GM12878 (cell line): Measurements from ENCODE around the gene FLT1. TPM values are rescaled to one million over a fixed set of nuclear protein-coding genes. Genes with fewer than 3 reads are reported as not detected.
A peak's percentile ranks its signal among the peaks of the same experiment; 100 is the strongest.

Experiments used
- ATAC-seq: fragments of 200-7000 bp; cut with Tn5 transposase; 3 replicates; pipeline ENCODE4 v1.9.1; 2020; ENCODE audit warnings: mild to moderate bottlenecking, moderate library complexity
- BruUV-seq: library from RNA; stranded (reverse); fragments of 400-500 nt; replicated peaks from 2 replicates; lab custom pipeline; 2021; lab: Mats Ljungman, UMichigan
- CTCF ChIA-PET: fragments of 300-600 bp; sonication (Branson Sonifier 250); formaldehyde crosslinking; extraction: SDS; loops from one replicate; lab custom pipeline; 2021; ENCODE audit warnings: inconsistent platforms; lab: Yijun Ruan, JAX
- POLR2A ChIA-PET: fragments of 350-600 bp; formaldehyde crosslinking; extraction: SDS; loops from one replicate; lab custom pipeline; 2021; ENCODE audit warnings: inconsistent platforms; lab: Charles Lee
- RAD21 ChIA-PET: fragments of 300-600 bp; sonication (Branson Sonifier 250); formaldehyde crosslinking; loops from one replicate; lab custom pipeline; 2023; ENCODE audit warnings: antibody characterized with exemption; ENCODE audit not compliant: unreplicated experiment; lab: Charles Lee
- SMC1A ChIA-PET: fragments of 300-600 bp; sonication (Branson Sonifier 250); formaldehyde crosslinking; loops from one replicate; lab custom pipeline; 2023; ENCODE audit not compliant: unreplicated experiment, uncharacterized antibody; lab: Charles Lee
- DNase-seq: peaks from one replicate; pipeline ENCODE4 v3.0.0-alpha.2; 2011; ENCODE audit warnings: low read depth, low spot score
- FAIRE-seq: peaks from 3 replicates; lab custom pipeline; 2011; peaks lifted over from hg19 to GRCh38; lab: Jason Lieb, UNC
- H2AFZ ChIP-seq: 2 replicates; pipeline ENCODE4 v1.6.0; 2011; ENCODE audit warnings: low read depth, low read length, control low read depth; ENCODE audit not compliant: control insufficient read depth
- H3K27ac ChIP-seq: 2 replicates; pipeline ENCODE4 v1.5.1; 2011; ENCODE audit warnings: control low read depth; ENCODE audit not compliant: control insufficient read depth, insufficient read depth
- H3K27me3 ChIP-seq, 2 experiments: replicated peaks in 1 of 2; 2 replicates each; pipeline versions ENCODE4 v1.6.0 to v1.6.1; 2011; ENCODE audit warnings: low read length in 1 of 2; ENCODE audit not compliant: control insufficient read depth in 2 of 2, insufficient read depth in 2 of 2
- H3K36me3 ChIP-seq, 2 experiments: 2 replicates each; pipeline ENCODE4 v1.5.1; 2011; ENCODE audit warnings: low read length in 1 of 2; ENCODE audit not compliant: control insufficient read depth in 2 of 2, insufficient read depth in 2 of 2
- H3K4me1 ChIP-seq: 2 replicates; pipeline ENCODE4 v1.6.1; 2011; ENCODE audit warnings: mild to moderate bottlenecking, low read length, moderate library complexity, mixed read lengths; ENCODE audit not compliant: control insufficient read depth, insufficient read depth
- H3K4me2 ChIP-seq: 2 replicates; pipeline ENCODE4 v1.6.0; 2011; ENCODE audit warnings: control low read depth; ENCODE audit not compliant: control insufficient read depth, insufficient read depth
- H3K4me3 ChIP-seq: fragments of 200-600 bp; sonication (generic); 2 replicates; pipeline ENCODE4 v1.5.1; 2016
- H3K79me2 ChIP-seq: 2 replicates; pipeline ENCODE4 v1.6.0; 2011; ENCODE audit warnings: low read length; ENCODE audit not compliant: control insufficient read depth, insufficient read depth
- H3K9ac ChIP-seq: 2 replicates; pipeline ENCODE4 v1.8.0; 2011; ENCODE audit warnings: low read length, control low read depth, mixed read lengths; ENCODE audit not compliant: control insufficient read depth, insufficient read depth
- H3K9me3 ChIP-seq: replicated peaks from 3 replicates; pipeline ENCODE4 v1.5.1; 2011; ENCODE audit warnings: mild to moderate bottlenecking, low read length; ENCODE audit not compliant: control insufficient read depth, insufficient read depth
- H4K20me1 ChIP-seq: 2 replicates; pipeline ENCODE4 v1.6.0; 2011; ENCODE audit not compliant: control insufficient read depth, insufficient read depth
- EED ChIP-seq: sonication (generic); IDR thresholded peaks from 2 replicates; pipeline ENCODE4 v1.6.1; 2016; ENCODE audit warnings: antibody characterized with exemption, low read depth
- IKZF1 ChIP-seq: fragments of 450-650 bp; conservative IDR thresholded peaks from 2 replicates; pipeline ENCODE4 v1.6.1; 2017; ENCODE audit warnings: antibody characterized with exemption, mild to moderate bottlenecking
- IKZF2 ChIP-seq, 2 experiments: fragments of 450-650 bp; IDR thresholded peaks; 2 replicates each; pipeline ENCODE4 v1.6.1; 2017; ENCODE audit warnings: mild to moderate bottlenecking in 2 of 2, moderate library complexity in 2 of 2
- KAT2A ChIP-seq: conservative IDR thresholded peaks from 2 replicates; pipeline ENCODE4 v1.6.1; 2011; ENCODE audit warnings: low read depth, low read length; ENCODE audit not compliant: control insufficient read depth
- MEF2B ChIP-seq: fragments of 450-650 bp; IDR thresholded peaks from 2 replicates; pipeline ENCODE4 v1.6.1; 2018; ENCODE audit warnings: mild to moderate bottlenecking, moderate library complexity; ENCODE audit not compliant: partially characterized antibody, poor library complexity, severe bottlenecking
- NR2C2 ChIP-seq: IDR thresholded peaks from 2 replicates; pipeline ENCODE4 v1.6.1; 2011; ENCODE audit warnings: borderline replicate concordance, low read depth; ENCODE audit not compliant: control insufficient read depth, insufficient read length
- RELB ChIP-seq: fragments of 450-650 bp; IDR thresholded peaks from 2 replicates; pipeline ENCODE4 v1.6.1; 2017; ENCODE audit warnings: low read depth, mild to moderate bottlenecking, moderate library complexity
- RUNX3 ChIP-seq: IDR thresholded peaks from 2 replicates; pipeline ENCODE4 v1.6.1; 2012; ENCODE audit warnings: low read length, inconsistent platforms
- SPI1 ChIP-seq: IDR thresholded peaks from 2 replicates; pipeline ENCODE4 v1.6.1; 2011; ENCODE audit warnings: low read depth, mild to moderate bottlenecking, low read length, moderate library complexity, borderline replicate concordance; ENCODE audit not compliant: insufficient read depth
- SRF ChIP-seq, 2 experiments: IDR thresholded peaks; 2 replicates each; pipeline ENCODE4 v1.6.1; 2011; ENCODE audit warnings: low read depth in 2 of 2, low read length in 2 of 2, mild to moderate bottlenecking in 1 of 2, moderate library complexity in 1 of 2
- TCF3 ChIP-seq: IDR thresholded peaks from 2 replicates; pipeline ENCODE4 v1.6.1; 2012; ENCODE audit warnings: low read depth, mild to moderate bottlenecking, low read length, borderline replicate concordance; ENCODE audit not compliant: insufficient read depth
- WGBS: methylation state at CpG from one replicate; pipeline ENCODE4 v1.1.6; 2016; ENCODE audit warnings: low lambda C conversion rate; ENCODE audit not compliant: insufficient replicate concordance, insufficient coverage; ENCODE audit errors: missing lambda C conversion rate; 5-methylcytosine and 5-hydroxymethylcytosine counted together
- in situ Hi-C: fragments of 300-500 bp; cut with MboI; formaldehyde crosslinking; loops from 9 replicates; pipeline ENCODE4 v1.14.3; 2018; ENCODE audit warnings: mixed read lengths
- intact Hi-C: fragments of 100-400 bp; cut with micrococcal nuclease; formaldehyde crosslinking; loops from one replicate; pipeline ENCODE4 v1.14.2; 2022; ENCODE audit not compliant: unreplicated experiment
- polyA plus RNA-seq, 11 experiments: library from polyadenylated mRNA; depleted of rRNA in 4 of 11; unstranded in 6 of 11; stranded (reverse) in 5 of 11; fragments of >200 nt; fragmentation: Nextera tagmentation in 4 of 11; fragmentation: Illumina TruSeq in 1 of 11; extraction: Ambion mirVana in 4 of 11; extraction: Trizol in 1 of 11; gene quantifications; 1 replicate in 1 of 11; 2 replicates in 10 of 11; pipeline versions ENCODE4 v1.2.1 to v1.2.3, GENCODE V29; 2011 to 2016; ENCODE audit warnings: inconsistent platforms in 2 of 11, missing spikeins in 2 of 11, low read depth in 1 of 11
- total RNA-seq, 4 experiments: library from RNA; depleted of rRNA in 3 of 4; stranded (reverse); fragments of >200 nt in 3 of 4; fragmentation: Illumina TruSeq in 1 of 4; extraction: Trizol in 1 of 4; gene quantifications; 2 replicates each; pipeline versions ENCODE4 v1.2.1 to v1.2.3, GENCODE V29; 2013 to 2021
- TF ChIP-seq, protein P1 (sequence below): fragments of 450-650 bp; IDR thresholded peaks from 2 replicates; pipeline ENCODE4 v1.6.1; 2017; ENCODE audit warnings: borderline replicate concordance

Gene FLT1
- total and polyA plus RNA-seq, 10 of the 15 experiments (the other 5 are each of a cell fraction or from before 2014, with no cell fraction given) = 0.55 to 5.6 (median 0.84) TPM

DNA sequence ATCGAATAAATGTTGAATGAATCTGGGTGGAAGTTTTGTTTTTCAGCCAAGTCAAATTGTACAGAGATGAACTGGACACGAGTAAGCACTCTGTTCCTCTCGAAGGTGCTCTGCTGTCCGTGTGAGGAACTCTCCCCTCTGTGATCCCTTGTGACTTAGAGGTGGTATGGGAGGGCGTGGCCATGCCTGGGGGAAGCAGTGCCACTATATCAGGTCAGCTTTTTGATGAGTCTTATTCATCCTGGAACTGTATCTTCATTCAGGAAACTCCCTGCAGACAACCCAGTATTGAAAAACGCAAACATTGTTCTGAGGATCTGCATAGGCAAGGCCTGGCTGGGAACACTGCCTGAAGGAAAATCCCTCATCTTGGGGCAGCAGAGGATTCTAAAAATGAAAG lies 45.7 kb upstream of the FLT1 start:
- no peaks in the 10 kb centered on the region for H3K27me3 ChIP-seq
- CTCF ChIA-PET = interaction anchor here (0.8 to 2.2 kb wide), 5 partner anchors 13 to 97 kb away, joined by 3 to 8 read pairs (median 4); no protein-coding TSS in a partner anchor
- H3K79me2 ChIP-seq = no peaks in the 10 kb centered on the region
- SMC1A ChIA-PET = interaction anchor here (0.6 to 2.7 kb wide), 16 partner anchors 9 to 217 kb away, joined by 3 to 13 read pairs (median 4); no protein-coding TSS in a partner anchor
- H3K9ac ChIP-seq = no peak overlapping the region
- H3K4me1 ChIP-seq = peaks cover 14% of the 10 kb centered on the region
- TF ChIP-seq IKZF1 (peak; percentile 47; the same call in 1 of the 2 replicates), NR2C2 (no peak), SPI1 (peak; percentile 18; the same call in 1 of the 2 replicates), TCF3 (no peak), EED (peak; percentile 27; the same call in 1 of the 2 replicates), RUNX3 (no peak), IKZF2 (IDR thresholded peaks at IDR 0.05) (peak in 1 of 2 experiments; percentile 21; a peak in 1 of 4 replicates), MEF2B (peak; percentile 31), RELB (peak; percentile 51; the same call in 1 of the 2 replicates), SRF (IDR thresholded peaks at IDR 0.05; ENCODE audit: low read depth in 2 of 2, low read length in 2 of 2) (no peak), KAT2A (no peak)
- TF ChIP-seq, protein P1, sequence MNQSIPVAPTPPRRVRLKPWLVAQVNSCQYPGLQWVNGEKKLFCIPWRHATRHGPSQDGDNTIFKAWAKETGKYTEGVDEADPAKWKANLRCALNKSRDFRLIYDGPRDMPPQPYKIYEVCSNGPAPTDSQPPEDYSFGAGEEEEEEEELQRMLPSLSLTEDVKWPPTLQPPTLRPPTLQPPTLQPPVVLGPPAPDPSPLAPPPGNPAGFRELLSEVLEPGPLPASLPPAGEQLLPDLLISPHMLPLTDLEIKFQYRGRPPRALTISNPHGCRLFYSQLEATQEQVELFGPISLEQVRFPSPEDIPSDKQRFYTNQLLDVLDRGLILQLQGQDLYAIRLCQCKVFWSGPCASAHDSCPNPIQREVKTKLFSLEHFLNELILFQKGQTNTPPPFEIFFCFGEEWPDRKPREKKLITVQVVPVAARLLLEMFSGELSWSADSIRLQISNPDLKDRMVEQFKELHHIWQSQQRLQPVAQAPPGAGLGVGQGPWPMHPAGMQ = no peak
- peaks cover 10% of the 10 kb centered on the region; the same call in 2 of the 3 replicates for H3K9me3 ChIP-seq
- no peak for DNase-seq
- in situ Hi-C loops = no loop called here
- no peaks in the 10 kb centered on the region for H4K20me1 ChIP-seq
- WGBS = 0% methylated on average over 6 of the region's 6 CpGs
- FAIRE-seq = no peak
- RAD21 ChIA-PET = interaction anchor here (0.6 to 2.1 kb wide), 7 partner anchors 15 to 216 kb away, joined by 3 to 8 read pairs (median 3); no protein-coding TSS in a partner anchor
- H3K4me3 ChIP-seq = no peak overlapping the region
- BruUV-seq = no TSS peak
- H3K36me3 ChIP-seq = no peaks in the 10 kb centered on the region
- H3K27ac ChIP-seq = no peak overlapping the region
- H2AFZ ChIP-seq = peak overlapping the region; percentile 68
- intact Hi-C loops = no loop called here
- peak overlapping the region; percentile 10 for H3K4me2 ChIP-seq
- peak; percentile 92 for ATAC-seq
- POLR2A ChIA-PET = interaction anchor here (0.6 to 1.1 kb wide), 3 partner anchors 14 to 24 kb away, joined by 3 to 4 read pairs (median 3); no protein-coding TSS in a partner anchor
